Right kidney (tissue), 9 donors: ENCODE measurements around the gene WDR45B.
A peak's percentile ranks its signal among the peaks of the same experiment; 100 is the strongest.

Source experiments
- DNase-seq: peaks from one replicate; pipeline ENCODE4 v3.0.0-alpha.2; 2016
- long read RNA-seq, 8 donors: transcript quantifications; one replicate each; lab custom pipeline, GENCODE V29; 2026

The WDR45B gene
- long read RNA-seq, donor 1, transcript WDR45B-201 (10 exons, 2,587 nt), result major isoform, 27 of 30 reads
- long read RNA-seq, donor 1, partial matches to known transcripts, result 0 of 30 reads
- long read RNA-seq, donor 1, other reads (novel, unspliced or antisense), result 0 of 30 reads
- long read RNA-seq, donor 2, transcript WDR45B-201 (10 exons, 2,587 nt), result major isoform, 11 of 12 reads
- long read RNA-seq, donor 2, partial matches to known transcripts, result 0 of 12 reads
- long read RNA-seq, donor 2, other reads (novel, unspliced or antisense), result 0 of 12 reads
- long read RNA-seq, donor 3, transcript WDR45B-201 (10 exons, 2,587 nt), result major isoform, 8 of 8 reads
- long read RNA-seq, donor 3, partial matches to known transcripts, result 0 of 8 reads
- long read RNA-seq, donor 3, other reads (novel, unspliced or antisense), result 0 of 8 reads
- long read RNA-seq, donor 4, transcript WDR45B-201 (10 exons, 2,587 nt), result major isoform, 13 of 19 reads
- long read RNA-seq, donor 4, partial matches to known transcripts, result 5 of 19 reads
- long read RNA-seq, donor 4, other reads (novel, unspliced or antisense), result 0 of 19 reads
- long read RNA-seq, donor 5, transcript WDR45B-201 (10 exons, 2,587 nt), result major isoform, 18 of 22 reads
- long read RNA-seq, donor 5, partial matches to known transcripts, result 0 of 22 reads
- long read RNA-seq, donor 5, other reads (novel, unspliced or antisense), result 0 of 22 reads
- long read RNA-seq, donor 6, transcript WDR45B-201 (10 exons, 2,587 nt), result major isoform, 15 of 42 reads
- long read RNA-seq, donor 6, partial matches to known transcripts, result 27 of 42 reads
- long read RNA-seq, donor 6, other reads (novel, unspliced or antisense), result 0 of 42 reads
- long read RNA-seq, donor 7, result 0 reads
- long read RNA-seq, donor 8, transcript WDR45B-201 (10 exons, 2,587 nt), result major isoform, 14 of 15 reads
- long read RNA-seq, donor 8, partial matches to known transcripts, result 0 of 15 reads
- long read RNA-seq, donor 8, other reads (novel, unspliced or antisense), result 0 of 15 reads

DNA sequence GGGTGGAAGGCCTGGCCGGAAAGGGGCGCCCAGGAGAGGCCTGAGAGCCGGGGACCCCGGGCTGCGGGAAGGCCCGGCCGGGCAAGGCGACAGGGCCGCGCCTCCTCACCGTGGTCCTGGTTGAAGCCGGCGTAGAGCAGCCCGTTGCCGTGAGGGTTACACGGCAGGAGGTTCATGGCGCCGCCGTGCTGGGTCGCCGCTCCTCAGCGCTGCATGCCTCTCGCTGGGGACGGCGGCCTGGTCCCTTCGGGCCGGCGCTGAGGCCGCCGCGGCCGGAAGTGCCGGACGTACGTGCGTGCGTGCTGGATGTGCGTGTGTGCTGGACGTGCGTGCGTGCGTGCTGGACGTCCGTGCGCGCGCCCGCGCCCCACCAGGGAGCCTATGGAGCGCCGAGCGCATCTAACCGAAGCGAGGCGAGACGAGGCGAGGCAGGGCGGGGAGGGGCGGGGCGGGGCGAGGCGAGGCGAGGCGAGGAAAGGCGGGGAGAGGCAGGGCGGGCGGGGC lies at the start of gene WDR45B:
Gene WDR45B (minus strand): TSS at position 280 of the 504 bp plus-strand sequence. CDS start 104 bp downstream, at position 176.
- peak; percentile 89 for DNase-seq

DNA sequence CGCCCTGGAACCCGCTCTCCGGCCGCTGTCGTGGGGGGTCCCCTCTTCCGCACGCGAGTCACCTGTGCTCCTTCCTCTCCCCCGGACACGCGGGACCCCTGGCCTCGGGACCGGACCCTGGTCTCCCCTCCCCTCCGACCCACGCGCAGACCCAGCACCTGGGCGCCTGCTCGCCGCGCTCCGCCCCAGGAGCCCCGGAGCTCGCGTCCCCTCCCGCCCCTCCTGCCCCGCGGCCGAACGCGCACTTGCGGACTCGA lies 49.5 kb upstream of the WDR45B start:
- DNase-seq, result peak; percentile 61

DNA sequence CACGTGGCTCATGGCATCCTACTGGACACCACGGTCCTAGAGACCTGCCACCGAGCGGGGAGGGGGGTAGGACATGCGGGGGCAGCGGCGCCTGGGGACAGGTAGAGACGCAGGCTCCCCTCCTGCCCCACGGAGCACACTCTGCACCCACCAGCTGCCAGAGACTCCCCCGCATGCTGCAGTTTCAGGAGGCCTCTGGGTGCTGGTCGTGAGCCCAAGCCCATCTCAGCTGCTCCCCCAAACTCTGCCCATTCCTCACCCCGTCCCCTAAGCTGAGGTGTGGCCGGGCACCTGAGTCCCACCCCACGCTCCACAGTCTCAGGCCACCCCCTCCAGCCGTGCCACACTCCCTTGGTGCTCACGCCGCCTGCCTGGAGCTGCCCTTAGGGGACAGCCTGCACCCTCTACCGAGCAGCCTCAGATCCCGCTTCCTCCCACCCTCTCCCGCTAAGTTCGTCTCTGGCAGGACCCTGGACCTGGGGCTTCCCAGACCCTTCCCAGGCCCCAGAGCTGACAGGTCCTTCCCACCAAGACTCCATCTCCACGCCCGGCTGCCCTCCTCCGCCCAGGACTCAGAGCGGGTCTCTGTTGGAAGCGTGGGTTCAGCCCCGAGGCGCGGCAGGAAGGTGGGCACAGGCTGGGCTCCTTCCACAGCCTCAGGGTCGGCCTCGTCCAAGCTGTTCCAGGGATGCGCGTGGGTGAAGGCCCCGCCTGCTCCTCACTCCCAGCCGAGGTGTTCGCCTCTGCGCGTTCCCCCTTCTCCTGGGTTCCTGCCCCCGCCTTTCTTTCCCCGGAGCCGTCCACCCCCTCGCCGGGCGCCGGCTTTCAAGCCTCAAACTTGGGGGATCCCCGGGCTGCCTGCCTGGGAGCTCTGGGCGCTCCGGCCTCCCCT lies 48.9 kb upstream of the WDR45B start:
- peak; percentile 62 for DNase-seq

DNA sequence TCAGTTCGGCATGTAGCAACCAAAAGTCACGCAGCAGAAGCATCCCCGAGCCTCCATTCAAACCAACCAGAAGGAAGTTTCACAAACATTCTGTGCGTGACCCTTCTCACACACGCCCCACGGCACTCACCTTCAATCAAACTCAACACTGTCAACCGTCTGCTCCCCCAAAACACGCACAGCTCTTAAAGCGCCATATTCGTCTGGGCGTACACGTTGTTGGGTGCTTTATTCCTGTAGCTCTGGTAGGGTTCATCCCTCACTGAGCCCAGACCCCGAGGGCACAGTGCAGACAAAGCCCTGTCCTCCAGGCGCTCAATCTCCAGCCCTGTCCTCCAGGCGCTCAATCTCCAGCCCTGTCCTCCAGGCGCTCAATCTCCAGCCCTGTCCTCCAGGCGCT lies 48.0 kb upstream of the WDR45B start:
- DNase-seq, result no peak

DNA sequence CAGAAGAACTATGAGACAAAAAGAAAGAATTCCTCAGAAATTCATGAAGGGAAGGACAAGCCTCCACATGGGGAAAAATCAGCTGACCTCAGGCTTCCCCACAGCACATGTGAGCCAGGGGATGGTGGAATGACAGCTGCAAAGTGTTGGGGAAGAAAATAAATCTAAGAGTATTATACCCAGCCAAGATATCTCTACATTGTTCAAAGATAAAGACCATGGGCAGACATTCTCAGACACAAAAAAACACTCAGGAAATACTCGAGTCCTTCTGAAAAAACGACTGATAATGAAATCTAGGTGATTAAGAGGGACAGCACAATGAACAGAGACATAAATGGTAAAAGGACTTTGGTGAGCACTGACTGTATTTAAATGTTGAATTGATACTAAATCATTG lies 46.4 kb upstream of the WDR45B start:
- DNase-seq, result no peak

DNA sequence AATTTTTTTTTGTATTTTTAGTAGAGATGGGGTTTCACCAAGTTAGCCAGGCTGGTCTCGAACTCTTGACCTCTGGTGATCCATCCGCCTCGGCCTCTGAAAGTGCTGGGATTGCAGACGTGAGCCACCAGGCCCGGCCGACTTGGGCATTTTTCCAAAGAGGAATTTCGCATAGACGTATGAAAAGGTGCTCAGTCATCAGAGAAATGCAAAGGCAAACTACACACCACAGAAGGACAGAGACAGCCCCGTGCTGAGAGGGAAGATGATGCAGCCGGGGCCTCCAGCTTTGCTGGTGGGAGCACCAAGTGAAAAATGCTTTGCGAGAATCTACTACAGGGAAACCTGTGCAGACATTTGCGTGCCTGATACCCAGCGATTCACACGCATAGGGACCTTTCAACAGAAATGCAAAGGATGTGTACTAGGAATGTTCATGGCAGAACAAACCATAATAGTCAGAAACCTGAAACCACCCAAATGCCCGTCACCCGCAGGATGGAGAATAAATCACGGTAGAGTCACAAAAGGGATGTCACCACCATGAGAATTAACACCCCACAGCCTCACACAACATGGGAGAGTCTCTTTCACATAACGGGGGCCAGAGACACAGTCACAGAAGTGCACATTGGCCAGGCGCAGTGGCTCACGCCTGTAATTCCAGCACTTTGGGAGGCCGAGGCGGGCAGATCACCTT lies 45.1 kb upstream of the WDR45B start:
- DNase-seq, result no peak

DNA sequence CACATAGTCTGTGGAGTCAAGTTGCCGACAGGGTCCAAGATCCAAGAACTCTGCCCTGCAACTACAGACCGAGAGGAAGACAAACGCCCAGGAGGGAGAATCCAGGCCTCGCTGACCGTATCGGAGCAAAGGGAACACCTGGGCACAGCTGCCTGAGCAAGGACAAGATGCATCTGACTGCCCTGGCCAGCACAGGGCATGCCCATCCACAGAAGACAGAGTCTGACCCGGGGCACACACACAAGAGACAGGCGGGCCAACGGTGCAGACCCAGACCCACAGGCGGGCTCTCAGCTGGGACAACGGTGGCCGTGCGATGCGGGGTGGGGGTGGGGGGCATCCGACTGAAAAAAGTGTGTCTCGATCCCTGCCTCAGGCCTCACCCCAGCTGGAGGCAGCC lies 44.0 kb upstream of the WDR45B start:
- no peak for DNase-seq

DNA sequence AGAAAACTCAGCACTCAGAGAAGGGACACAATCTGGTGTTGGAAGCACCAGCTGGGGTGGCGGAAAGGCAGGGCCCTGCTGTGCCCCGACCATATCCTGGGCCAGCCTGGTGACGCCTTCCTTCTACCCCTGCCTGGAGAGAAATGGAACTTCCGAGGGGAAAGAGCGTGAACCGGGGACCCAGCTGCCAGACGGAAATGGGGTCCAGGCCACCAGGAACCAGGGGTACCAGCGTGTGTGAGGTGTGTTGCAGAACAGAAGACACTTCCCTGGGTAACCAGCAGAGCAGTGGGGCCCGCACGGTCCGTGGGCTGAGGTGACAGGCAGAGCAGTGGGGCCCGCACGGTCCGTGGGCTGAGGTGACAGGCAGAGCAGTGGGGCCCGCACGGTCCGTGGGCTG lies 43.5 kb upstream of the WDR45B start:
- no peak for DNase-seq

DNA sequence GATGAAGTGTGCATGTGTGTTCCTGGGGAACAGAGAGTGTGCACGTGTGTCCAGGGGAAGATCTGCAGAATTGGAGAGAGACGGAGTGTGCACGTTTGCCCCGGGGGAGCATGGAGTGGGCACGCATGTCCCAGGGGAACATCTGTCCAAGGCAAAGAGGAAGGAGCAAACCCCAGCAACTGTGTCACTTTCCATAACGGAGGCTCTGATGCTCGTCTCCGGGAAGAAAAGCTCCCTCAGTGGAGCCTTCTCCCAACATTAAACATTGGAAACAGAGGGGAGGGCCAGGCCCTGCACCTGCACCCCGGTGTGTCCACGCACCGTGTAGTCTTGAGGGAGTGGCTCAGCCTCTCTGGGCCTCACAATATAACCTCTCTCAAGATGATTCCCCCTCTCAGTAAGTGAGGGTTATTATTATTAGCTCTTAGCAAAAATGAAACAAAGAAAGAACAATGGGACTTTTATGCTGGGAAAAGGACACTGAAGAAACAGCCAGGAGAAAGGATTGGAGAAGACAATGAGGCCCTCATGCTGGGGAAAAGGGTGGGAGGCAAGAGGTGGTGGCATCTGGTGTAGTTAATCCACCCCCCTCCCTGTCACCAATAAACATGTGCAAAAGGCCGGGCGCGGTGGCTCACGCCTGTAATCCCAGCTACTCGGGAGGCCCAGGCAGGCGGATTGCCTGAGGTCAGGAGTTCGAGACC lies 42.7 kb upstream of the WDR45B start:
- no peak for DNase-seq

DNA sequence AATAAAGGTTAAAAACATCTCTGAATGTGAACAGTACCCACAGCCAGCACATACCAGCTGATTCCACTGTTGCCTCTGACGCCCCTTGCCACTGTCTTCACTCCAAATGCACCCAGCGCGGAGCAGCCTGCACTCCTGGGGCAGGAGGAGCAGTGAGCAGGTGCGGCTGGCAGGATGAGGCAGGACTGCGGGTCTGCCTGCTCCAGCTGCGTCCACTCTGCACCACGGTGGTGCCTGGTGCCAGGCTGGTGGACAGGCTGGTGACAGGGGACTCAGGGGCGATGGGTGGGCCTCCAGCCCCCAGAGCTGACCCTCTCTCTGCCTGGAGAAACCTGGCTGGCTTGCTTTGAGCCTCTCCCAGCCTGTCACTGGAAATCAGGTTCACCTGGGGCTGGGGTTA lies 40.8 kb upstream of the WDR45B start:
- no peak for DNase-seq

DNA sequence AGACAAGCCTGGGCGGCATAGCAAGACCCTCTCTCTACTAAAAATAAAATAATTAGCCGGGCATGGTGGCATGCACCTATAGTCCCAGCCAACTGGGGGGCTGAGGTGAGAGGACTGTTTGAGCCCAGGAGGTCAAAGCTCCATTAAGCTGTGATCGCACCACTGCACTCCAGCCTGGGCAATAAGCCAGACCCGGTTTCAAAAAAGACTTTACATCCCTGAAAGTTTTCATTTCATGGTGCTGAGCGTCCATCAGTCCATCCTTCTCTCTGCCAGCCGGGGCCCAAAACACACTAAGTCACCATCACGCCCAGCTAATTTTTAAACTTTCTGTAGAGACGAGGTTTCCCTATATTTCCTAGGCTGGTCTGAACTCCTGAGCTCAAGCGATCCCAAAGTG lies 39.6 kb upstream of the WDR45B start:
- DNase-seq, result no peak

DNA sequence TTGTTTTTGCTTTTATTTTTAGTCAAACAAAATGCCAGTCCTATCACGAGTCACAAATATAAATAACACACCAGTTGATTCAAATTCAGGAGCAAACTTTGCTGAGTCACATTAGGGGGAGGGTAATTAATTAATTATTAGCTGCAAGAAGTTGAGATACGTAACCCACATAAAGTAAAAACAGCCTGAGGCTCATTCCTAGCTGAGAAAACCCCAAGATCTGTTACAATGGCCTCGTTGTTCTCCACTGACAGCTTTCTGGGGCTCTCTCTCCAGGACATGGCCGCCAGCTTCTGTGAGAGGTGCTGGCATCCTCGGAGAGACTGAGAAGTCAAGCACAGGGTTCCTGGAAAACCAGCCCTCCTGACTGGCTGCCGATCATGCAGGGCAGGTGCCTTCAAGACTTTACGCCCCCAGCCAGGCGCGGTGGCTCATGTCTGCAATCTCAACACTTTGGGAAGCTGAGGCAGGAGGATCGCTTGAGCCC lies 39.2 kb upstream of the WDR45B start:
- peak; percentile 46 for DNase-seq

DNA sequence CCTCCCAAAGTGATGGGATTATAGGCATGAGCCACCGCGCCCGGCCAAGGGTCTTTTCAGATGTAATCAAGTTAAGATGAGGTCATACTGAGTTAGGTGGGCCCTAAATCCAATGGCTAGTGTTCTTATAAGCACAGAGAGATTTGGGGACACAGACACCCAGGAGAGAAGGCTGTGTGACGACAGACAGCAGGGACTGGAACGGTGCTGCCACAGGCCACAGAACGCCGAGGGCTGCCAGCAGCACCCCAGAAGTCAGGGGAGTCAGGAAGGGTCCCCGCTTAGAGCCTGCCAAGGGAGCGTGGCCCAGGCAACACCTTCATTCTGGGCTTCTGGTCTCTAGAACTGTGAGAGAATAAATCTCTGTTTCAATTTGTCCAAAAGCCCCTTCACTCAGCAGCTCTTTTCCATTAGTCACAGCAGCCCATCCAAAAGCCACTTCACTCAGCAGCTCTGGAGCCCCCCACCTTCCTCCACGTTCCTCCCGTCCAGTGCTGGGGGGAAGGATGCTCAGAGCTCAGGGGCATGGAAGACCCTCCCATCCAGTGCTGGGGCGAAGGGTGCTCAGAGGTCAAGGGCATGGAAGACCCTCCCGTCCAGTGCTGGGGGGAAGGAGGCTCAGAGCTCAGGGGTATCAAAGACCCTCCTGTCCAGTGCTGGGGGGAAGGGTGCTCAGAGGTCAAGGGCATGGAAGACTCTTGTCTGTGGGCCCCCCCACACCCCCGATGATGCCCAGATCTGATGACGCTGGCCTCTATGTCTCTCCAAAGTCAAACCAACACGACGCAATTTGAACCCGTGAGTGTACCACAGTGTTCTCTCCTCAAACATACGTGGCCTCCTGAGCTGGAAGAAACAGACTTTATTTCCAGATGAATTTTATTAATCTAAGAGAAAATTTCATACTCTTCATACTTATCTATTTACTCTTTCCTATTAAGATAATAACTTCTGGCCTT lies 38.4 kb upstream of the WDR45B start:
- DNase-seq, result no peak

DNA sequence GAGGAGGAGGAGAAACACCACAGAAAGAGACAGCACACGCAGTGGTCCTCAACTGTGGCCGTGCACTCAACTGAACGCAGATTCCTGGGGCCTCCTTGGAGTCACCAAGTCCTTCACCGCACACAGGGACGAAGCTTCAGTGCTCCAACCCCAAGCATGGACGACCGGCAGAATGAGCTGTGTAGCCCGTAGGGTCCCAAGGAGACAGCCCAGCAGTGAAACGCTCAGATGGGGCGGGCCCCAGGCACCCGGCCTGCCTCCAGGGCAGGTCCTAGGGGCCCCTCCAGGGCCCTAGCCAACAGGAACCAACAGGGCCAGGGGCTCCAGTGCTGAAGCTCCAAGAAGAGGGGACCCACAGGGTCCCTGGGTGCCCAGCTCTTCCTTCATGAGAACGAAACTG lies 37.0 kb upstream of the WDR45B start:
- no peak for DNase-seq

DNA sequence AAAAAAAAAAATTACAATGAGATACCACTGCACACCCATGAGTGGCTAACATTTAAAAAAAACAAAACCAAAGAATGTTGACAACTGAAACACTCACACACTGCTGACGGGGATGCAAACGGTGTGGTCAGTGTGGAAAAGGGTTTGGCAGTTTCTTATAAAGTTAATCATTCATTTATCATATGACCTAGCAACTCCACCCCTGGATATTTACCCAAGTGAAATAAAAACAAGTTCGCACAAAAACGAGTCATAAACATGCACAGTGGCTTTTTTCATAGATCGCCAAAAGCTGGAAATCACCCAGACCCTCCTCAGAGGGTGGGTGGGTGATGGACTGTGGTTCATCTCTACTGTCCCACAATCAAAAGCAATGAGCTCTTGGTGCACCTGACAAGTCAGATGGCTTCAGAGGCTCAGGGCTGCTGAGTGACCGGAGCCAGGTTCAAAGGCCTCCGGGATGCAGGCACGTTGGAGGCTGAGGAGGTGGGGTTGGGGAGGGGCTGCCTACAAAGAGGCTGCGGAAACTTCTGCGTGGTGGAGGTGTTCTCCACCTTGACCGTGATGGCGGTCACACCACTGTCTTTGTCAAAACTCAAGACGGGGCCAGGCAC lies 36.1 kb upstream of the WDR45B start:
- no peak for DNase-seq

DNA sequence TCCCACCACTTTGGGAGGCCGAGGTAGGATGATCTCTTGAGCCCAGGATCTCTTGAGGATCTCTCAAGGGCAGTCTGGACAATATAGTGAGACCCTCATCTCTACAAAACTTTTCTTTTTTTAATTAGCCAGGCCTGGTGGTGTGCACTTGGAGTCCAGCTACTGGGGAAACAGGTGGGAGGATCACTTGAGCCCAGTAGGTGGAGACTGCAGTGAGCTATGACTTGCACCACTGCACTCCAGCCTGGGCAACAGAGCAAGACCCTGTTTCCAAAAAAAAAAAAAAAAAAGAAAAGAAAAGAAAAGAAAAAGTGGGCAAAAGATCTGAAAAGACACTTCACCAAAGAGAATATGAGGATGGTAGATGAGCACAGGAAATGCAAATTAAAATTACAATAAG lies 35.3 kb upstream of the WDR45B start:
- no peak for DNase-seq

DNA sequence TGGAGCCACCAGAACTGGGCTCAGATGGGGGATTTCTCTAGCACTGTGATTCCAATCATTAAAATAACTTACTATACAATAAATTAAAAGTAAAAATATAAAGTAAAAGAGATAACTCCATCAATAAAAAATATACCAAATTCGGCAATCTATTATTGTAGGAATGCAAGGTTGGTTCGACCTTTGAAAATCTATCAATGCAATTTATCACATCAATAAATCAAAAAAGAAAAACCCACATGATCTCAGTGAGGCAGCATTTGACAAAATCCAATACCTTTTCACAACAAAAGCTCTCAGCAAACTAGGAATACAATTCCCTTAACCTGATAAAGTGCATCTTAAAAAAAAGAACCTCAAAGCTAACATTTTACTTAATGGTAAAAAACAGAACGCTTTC lies 33.3 kb upstream of the WDR45B start:
- no peak for DNase-seq

DNA sequence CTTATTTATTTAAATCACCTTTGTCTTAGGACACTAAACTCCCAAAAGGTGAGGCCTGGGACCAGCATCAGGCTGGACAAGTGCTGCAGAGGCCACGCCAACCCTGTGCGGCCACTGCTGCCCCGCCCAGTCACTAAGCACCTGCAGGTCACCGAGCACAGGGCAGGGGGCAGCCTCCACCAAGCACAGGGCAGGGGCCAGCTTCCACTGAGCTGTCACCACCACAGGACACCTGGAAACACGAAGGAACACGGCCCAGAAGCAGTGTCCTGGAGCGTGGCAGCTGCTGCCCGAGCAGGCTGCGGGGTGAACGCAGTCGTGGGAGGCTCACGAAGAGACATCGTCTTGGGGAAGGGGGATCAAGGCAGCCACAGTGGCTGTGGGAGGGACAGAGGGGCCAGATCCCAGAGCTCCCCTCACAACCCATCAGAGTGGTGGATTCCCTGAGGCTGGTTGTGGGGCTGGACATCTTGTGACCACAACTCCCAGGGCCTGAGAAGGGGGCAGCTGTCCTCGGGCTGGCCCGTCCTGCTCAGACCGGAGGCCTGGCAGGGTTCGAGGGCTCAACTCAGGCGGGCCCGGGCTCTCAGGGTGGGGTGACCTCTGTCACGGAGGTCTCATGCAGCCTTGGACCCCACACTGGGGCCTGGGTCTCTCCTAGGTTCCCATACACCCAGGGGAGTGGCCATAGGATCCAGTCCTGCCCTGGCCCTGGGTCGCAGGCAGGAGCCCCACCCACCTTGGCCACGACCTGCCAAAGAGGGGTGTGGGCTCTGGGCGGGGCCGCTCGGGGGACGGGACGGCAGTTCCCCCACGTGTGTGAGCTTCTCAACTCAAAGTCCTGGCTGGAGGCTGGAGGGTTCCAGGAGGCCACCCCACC lies 31.6 kb upstream of the WDR45B start:
- DNase-seq, result no peak
